ENCODE measurements around the gene PADI1. TPM values are rescaled to one million over a fixed set of nuclear protein-coding genes. Genes with fewer than 3 reads are reported as not detected.

The PADI1 gene
- total RNA-seq, 4 donors from 2014 or later, result 0.14 TPM; not detected in 3

DNA sequence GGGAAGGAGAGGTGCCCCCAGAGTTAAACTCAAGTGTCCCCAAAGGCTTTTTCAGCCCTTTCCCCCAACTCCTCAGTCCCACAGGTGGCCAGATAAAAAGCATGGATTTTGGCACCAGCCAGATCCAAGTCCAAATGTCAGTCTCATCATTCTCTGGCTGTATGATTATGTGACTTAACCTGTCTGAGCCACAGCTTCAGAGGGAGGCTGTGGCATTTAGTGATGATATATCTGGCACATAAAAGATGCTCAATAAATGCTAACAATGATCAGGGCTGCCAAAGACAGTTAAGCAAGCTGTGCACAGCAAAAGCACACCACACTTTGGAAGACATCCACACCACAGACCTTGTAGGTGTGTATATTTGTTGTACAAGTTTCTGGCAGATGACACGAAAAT is 38.3 kb downstream of the PADI1 start:
- Histone ChIP-seq H3K4me1 (no peaks in the 10 kb centered on the region), H3K27ac (no peak overlapping the region), H3K9me3 (no peaks in the 10 kb centered on the region), H3K4me3 (no peak overlapping the region), H3K36me3 (no peaks in the 10 kb centered on the region), H3K27me3 (no peaks in the 10 kb centered on the region)
- no peak for DNase-seq
- no peak for TF ChIP-seq POLR2A (IDR thresholded peaks at IDR 0.05)
- TF ChIP-seq, protein P1, sequence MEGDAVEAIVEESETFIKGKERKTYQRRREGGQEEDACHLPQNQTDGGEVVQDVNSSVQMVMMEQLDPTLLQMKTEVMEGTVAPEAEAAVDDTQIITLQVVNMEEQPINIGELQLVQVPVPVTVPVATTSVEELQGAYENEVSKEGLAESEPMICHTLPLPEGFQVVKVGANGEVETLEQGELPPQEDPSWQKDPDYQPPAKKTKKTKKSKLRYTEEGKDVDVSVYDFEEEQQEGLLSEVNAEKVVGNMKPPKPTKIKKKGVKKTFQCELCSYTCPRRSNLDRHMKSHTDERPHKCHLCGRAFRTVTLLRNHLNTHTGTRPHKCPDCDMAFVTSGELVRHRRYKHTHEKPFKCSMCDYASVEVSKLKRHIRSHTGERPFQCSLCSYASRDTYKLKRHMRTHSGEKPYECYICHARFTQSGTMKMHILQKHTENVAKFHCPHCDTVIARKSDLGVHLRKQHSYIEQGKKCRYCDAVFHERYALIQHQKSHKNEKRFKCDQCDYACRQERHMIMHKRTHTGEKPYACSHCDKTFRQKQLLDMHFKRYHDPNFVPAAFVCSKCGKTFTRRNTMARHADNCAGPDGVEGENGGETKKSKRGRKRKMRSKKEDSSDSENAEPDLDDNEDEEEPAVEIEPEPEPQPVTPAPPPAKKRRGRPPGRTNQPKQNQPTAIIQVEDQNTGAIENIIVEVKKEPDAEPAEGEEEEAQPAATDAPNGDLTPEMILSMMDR (IDR thresholded peaks at IDR 0.05), result no peak
- intact Hi-C loops (cut with DNase I; ENCODE audit: low total_unique reads), result no loop called here

DNA sequence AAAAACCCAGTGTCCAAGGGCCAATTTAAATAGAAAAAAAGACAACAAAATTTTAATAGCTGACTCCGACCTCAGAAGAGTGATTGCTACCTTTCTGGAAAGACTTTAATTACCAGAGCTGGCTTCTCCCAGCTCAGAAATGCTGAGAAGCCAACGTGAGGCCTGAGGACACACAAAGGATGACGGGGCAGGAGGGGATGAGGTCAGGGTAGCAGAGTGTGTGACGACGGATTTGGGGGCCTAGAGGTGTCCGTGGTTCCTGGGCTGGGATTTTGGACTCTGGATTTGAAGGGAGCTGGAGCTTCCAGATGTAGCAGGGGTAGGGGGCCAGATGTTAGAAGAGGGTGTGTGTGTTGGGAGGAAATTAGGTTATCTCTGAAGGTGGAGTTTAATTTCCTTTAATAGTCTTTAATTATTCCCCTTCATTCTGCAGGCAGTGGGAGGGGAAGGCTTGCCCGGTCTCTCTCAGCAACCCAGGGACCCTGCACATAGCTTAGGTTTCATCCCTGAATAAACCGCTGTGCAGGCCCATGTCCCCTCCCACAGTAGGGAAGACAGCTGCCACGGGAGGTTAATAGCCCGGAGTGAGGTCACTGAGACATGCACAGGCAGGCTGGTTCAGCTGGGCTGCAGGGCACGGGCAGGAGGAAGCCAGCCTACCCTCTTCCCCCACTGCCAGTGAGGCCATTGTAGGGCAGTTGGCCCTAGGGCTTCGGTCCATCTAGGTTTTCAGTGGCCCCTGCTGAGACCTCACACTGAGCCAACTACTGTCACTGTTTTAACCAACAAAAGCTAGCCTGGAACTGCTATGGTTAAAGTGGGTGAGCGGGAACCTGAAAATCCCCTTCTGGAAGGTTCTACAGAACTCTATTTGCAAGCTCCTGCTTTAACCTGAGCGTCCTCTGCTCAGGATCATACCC is 40.2 kb downstream of the PADI1 start:
- TF ChIP-seq POLR2A (IDR thresholded peaks at IDR 0.05), result no peak
- TF ChIP-seq, protein P1 (IDR thresholded peaks at IDR 0.05), result no peak
- no peak overlapping the region for H3K27ac ChIP-seq
- no peaks in the 10 kb centered on the region for H3K36me3 ChIP-seq
- H3K9me3 ChIP-seq, result no peaks in the 10 kb centered on the region
- intact Hi-C loops (cut with DNase I; ENCODE audit: low total_unique reads), result no loop called here
- H3K27me3 ChIP-seq, result no peaks in the 10 kb centered on the region
- no peak for DNase-seq
- H3K4me1 ChIP-seq, result no peaks in the 10 kb centered on the region
- H3K4me3 ChIP-seq, result no peak overlapping the region

DNA sequence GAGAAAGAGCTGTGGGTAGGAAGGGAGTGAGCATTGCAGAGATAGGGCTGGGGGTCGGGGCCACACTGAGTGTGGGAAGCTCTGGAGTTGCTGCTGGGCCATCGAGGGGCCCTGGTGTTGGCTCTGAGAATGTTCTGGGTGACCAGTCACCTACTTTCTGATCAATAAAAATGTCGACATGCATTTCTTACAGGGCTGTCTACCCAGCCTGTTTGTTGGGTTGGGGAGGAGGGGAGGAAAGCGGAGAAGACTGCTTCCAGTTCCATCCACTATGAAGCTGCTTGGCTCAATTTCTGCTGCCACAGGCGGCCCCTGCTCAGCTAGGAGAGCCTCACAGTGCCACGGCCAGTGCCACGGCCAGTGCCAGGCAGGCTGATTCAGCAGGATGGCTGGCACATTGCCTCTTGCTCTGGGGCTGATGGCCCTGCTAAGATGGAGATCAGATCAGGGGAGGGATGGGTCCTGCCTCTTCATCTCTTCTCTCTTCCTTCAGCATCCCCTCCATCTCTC is 40.9 kb downstream of the PADI1 start:
- intact Hi-C loops (cut with DNase I; ENCODE audit: low total_unique reads), result no loop called here
- Histone ChIP-seq H3K4me1 (no peaks in the 10 kb centered on the region), H3K36me3 (no peaks in the 10 kb centered on the region), H3K9me3 (no peaks in the 10 kb centered on the region), H3K27ac (no peak overlapping the region), H3K27me3 (no peaks in the 10 kb centered on the region), H3K4me3 (no peak overlapping the region)
- no peak for DNase-seq
- TF ChIP-seq, protein P1 (IDR thresholded peaks at IDR 0.05), result no peak
- TF ChIP-seq POLR2A (IDR thresholded peaks at IDR 0.05), result no peak

DNA sequence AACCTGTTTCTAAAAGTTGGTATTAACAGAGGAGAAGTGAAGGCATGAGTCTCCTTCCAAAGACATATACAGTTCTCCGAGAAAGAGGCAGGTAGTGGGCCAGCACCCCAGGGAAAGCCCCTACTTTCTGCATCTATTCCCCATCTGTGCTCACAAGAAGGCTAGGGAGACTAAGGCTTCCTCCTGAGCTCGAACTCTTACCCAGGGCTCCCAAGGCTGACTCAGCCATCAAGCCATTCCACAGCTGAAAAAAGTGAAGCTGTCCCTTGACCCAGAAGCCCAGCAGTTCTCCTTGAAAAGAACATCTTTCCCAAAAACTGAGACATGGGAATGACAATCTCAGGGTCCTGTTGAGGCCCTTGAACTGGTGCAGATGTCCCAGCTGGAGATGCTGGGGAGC is 42.0 kb downstream of the PADI1 start:
- TF ChIP-seq, protein P1 (IDR thresholded peaks at IDR 0.05), result no peak
- no peak for TF ChIP-seq POLR2A (IDR thresholded peaks at IDR 0.05)
- intact Hi-C loops (cut with DNase I; ENCODE audit: low total_unique reads), result no loop called here

DNA sequence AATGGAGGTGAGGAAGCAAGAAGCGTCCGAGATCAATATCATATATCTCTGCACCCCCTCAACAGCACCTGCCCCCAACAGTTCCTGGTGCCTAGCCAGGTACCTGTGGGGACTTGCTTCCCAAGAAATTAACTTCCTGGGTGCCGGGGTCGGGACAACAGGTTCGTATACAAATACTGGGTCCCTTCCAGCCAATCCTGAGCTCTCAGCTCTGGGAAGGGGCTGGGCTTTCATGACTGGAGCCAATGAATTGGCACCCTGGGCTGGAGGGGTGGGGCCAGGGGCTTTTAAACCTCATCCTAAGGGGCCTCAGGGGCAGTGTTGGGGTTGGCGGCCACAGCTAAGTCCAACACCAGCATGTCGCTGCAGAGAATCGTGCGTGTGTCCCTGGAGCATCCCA is 43.9 kb downstream of the PADI1 start, which contains the start of gene PADI3:
PADI3 (plus strand) TSS at position 318 of the 400 bp plus-strand sequence; CDS start at position 358, 40 bp downstream.
- Histone ChIP-seq H3K4me3 (no peak within 1 kb of the TSS), H3K9me3 (no peaks in the 10 kb centered on the region), H3K36me3 (no peaks in the 10 kb centered on the region), H3K27me3 (no peaks in the 10 kb centered on the region), H3K27ac (no peak within 1 kb of the TSS), H3K4me1 (no peaks in the 10 kb centered on the region)
- no peak for TF ChIP-seq POLR2A (IDR thresholded peaks at IDR 0.05)
- TF ChIP-seq, protein P1 (IDR thresholded peaks at IDR 0.05), result no peak
- intact Hi-C loops (cut with DNase I; ENCODE audit: low total_unique reads), result no loop called here
- no peak for DNase-seq

More for the DNA sequence above, 42.0 kb downstream of the PADI1 start:
- DNase-seq, result no peak
- no peaks in the 10 kb centered on the region for H3K4me1 ChIP-seq
- H3K4me3 ChIP-seq, result no peak overlapping the region
- H3K27ac ChIP-seq, result no peak overlapping the region
- H3K36me3 ChIP-seq, result no peaks in the 10 kb centered on the region
- H3K9me3 ChIP-seq, result no peaks in the 10 kb centered on the region
- no peaks in the 10 kb centered on the region for H3K27me3 ChIP-seq
